Mucosa of rectum (tissue), 2 donors: Measurements from ENCODE around the gene GLYR1.

Experiments used
- H3K27ac ChIP-seq, 2 donors: one replicate each; pipeline ENCODE4 v1.7.0; 2013; ENCODE audit warnings: inconsistent platforms in 2 of 2, low read depth in 2 of 2, low read length in 2 of 2
- H3K27me3 ChIP-seq, 2 donors: one replicate each; pipeline ENCODE4 v1.7.0; 2013; ENCODE audit warnings: low read length in 2 of 2; ENCODE audit not compliant: control insufficient read depth in 2 of 2, insufficient read depth in 2 of 2
- H3K36me3 ChIP-seq, 2 donors: one replicate each; pipeline ENCODE4 v1.7.0; 2013; ENCODE audit warnings: low read length in 2 of 2; ENCODE audit not compliant: control insufficient read depth in 2 of 2, insufficient read depth in 2 of 2
- H3K4me1 ChIP-seq, 2 donors: one replicate each; pipeline ENCODE4 v1.7.0; 2013; ENCODE audit warnings: low read length in 2 of 2, mild to moderate bottlenecking in 1 of 2; ENCODE audit not compliant: control insufficient read depth in 2 of 2, insufficient read depth in 2 of 2
- H3K4me3 ChIP-seq, 2 donors: one replicate each; pipeline ENCODE4 v1.7.0; 2013; ENCODE audit warnings: low read length in 2 of 2
- H3K9ac ChIP-seq, 2 donors: one replicate each; pipeline ENCODE4 v1.7.0; 2013; ENCODE audit warnings: low read length in 2 of 2, low read depth in 1 of 2, mild to moderate bottlenecking in 1 of 2
- H3K9me3 ChIP-seq, 2 donors: one replicate each; pipeline ENCODE4 v1.7.0; 2013; ENCODE audit warnings: low read length in 2 of 2; ENCODE audit not compliant: control insufficient read depth in 2 of 2
- donor health status: healthy.
- donor health status: Normal muscosa, but diverticular disease.

GLYR1 gene

DNA sequence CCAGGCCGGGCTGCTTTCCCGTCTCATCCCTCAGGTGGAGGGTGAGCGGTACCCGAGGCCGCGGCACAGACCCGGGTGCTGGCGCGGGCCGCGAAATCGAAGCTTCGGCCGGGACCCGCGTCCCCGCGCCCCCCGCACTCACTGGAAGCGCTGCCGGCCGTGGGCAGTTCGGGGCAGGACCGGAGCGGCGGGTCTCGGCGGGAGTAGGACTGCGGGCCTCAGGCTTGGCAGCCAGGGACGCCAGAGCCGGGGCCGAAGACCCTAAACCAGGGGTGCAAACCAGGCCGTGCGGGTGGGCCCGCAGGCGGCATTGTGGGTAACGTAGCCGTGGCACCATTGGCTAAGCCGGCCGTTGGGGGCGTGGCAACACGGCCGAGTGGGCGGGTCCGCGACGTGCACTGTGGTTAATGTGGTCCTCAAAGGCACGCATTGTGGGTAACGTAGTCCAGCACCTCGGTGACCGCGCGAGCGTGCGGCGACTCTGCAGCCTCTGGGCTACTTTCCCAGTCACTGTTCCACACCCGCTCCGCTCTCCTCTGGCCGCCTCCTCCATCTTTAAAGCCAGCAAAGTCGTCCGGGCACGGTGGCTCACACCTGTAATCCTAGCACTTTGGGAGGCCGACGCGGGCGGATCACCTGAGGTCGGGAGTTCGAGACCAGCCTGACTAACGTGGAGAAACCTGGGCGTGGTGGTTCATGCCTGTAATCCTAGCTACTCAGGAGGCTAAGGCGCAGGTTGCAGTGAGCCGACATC is 80.0 kb downstream of the GLYR1 start, which contains the start of gene ZNF500:
TSS of gene ZNF500 (minus strand) at position 288 of the 754 bp plus-strand sequence. CDS start 1,184 bp downstream, outside the sequence.
- H3K27ac ChIP-seq: peak within 1 kb of the TSS; percentile 88 to 95
- no peaks in the 10 kb centered on the region for H3K27me3 ChIP-seq
- H3K4me1 ChIP-seq: peaks cover 20 to 24% of the 10 kb centered on the region in 2 donors
- H3K9me3 ChIP-seq: no peaks in the 10 kb centered on the region
- peak within 1 kb of the TSS; percentile 84 to 87 for H3K9ac ChIP-seq
- H3K4me3 ChIP-seq: peak within 1 kb of the TSS; percentile 73 to 96
- H3K36me3 ChIP-seq: peaks cover 11 to 22% of the 10 kb centered on the region in 2 donors

DNA sequence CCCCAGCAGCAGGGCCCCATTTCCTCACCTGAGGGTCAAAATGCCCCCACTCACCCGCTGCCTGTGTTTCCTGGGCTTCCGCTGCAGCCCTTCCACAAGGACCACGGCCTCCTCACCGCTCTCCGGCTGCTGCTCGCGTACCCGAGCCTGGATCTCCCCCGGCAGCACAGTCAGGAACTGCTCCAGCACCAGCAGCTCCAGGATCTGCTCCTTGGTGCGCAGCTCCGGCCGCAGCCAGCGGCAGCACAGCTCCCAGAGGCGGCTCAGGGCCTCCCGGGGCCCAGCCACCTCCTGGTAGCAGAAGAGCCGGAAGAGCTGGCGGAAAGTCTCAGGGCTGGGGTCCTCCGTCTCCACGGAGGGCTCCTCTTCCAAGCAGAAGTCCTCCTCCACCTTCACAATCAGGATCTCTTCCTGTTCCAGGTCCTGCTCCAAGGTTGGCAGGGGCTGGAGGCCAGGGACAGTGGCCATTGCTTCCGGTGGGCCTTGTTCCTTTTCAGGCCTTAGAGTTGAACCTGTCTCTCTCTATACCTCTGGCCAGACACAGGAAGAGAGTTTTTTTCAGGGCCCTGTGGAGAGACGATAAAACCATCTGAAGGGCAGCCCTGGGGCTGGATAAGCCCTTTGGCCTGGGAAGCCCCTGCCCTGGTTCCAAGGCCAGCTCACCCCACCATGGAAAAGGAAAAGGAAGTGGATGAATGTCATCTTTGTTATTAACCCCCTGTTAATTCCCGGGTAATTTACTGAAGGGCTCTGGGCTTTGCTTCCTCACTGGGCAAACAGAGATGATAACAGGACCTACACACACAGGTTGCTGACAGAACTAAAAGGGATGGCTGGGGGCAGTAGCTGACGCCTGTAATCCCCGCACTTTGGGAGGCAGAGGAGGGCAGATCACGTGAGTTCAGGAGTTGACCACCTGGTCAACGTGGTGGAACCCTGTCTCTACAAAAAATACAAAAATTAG is 81.3 kb downstream of the GLYR1 start:
- Histone ChIP-seq H3K9ac (peak overlapping the region; percentile 84 to 87), H3K27ac (no peak overlapping the region), H3K4me1 (peaks cover 20 to 24% of the 10 kb centered on the region in 2 donors), H3K27me3 (no peaks in the 10 kb centered on the region), H3K36me3 (peaks cover 12 to 28% of the 10 kb centered on the region in 2 donors), H3K4me3 (peak overlapping the region; percentile 73 to 96), H3K9me3 (no peaks in the 10 kb centered on the region)

DNA sequence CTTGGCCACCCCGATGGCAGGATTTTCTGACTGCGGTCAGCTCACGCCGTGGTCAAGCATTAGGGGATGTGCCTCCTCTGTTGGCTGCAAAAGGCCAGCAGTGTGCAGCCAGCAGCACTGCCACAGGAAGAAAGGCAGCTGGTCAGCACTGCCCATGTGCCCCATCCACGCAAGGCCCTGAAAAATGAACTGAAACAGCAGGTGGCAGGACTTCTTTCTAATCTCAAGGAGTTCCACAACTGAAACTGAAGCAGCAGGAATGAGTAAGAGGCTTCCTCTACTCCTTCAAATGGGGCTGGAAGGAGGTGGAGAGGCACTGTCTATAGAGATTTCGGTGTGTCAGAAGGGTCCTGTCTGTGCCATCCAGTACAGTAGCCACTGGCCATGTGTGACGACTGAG is 83.3 kb downstream of the GLYR1 start:
- H3K4me1 ChIP-seq: peaks cover 14 to 19% of the 10 kb centered on the region in 2 donors
- no peak overlapping the region for H3K27ac ChIP-seq
- no peaks in the 10 kb centered on the region for H3K9me3 ChIP-seq
- peaks cover 24 to 45% of the 10 kb centered on the region in 2 donors for H3K36me3 ChIP-seq
- H3K27me3 ChIP-seq: no peaks in the 10 kb centered on the region
- H3K4me3 ChIP-seq: no peak overlapping the region
- no peak overlapping the region for H3K9ac ChIP-seq

DNA sequence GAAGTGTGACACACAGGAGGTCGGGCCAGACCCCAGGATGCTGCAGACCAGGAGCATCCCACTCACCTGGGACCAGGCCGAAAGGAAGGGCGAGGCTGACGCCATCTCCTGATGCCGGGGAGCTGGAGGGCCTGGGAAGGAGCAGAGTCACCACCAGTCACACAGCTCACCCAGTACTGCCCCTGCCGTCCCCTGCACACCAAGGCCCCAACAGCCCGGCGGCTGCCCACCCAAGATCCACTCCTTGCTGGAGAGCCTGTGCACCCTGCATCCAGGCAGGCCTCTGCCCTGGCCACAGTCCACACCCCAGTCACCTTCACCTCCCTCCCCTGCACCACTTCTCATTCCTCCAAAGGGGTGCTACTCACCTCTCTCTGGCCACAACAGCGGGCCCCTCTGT is 84.9 kb downstream of the GLYR1 start:
- no peak overlapping the region for H3K4me3 ChIP-seq
- H3K27me3 ChIP-seq: no peaks in the 10 kb centered on the region
- H3K27ac ChIP-seq: no peak overlapping the region
- H3K9me3 ChIP-seq: no peaks in the 10 kb centered on the region
- H3K36me3 ChIP-seq: peaks cover 24 to 53% of the 10 kb centered on the region in 2 donors
- peaks cover 5 to 9% of the 10 kb centered on the region in 2 donors for H3K4me1 ChIP-seq
- no peak overlapping the region for H3K9ac ChIP-seq

DNA sequence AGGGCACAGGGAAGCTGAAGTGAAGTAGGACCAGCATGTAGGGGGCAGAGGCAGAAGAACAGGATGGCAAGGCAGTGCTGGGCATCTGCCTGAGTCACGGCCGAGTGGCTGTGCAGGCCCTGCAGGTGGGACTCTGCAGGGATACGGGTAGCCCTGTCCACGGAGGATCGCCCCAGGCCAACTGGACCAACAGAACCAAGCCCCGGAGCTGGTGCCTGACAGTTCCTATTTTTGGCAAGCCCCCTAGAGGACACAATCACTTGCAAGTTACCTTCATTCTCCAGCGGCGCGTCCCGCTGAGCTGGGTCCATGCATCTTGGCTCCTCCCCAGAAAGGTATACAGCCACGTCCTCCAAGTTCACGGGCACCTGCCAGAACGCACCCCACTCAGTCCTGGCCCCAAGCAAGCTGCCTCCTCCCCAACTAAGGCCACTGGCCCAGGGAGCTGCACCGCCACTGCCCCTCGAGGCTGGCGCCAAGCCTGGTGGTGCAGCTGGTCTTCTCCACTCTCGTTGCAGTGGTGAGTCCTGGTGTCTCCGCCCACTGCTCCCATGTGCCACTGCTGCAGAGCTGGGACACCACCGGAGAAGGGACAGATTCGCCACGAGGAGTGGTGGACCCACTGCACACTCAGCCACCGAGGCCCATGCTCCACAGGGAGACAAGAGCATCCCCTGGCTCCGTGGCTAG is 86.7 kb downstream of the GLYR1 start:
- no peak overlapping the region for H3K9ac ChIP-seq
- H3K27ac ChIP-seq: no peak overlapping the region
- H3K36me3 ChIP-seq: peaks cover 27 to 57% of the 10 kb centered on the region in 2 donors

DNA sequence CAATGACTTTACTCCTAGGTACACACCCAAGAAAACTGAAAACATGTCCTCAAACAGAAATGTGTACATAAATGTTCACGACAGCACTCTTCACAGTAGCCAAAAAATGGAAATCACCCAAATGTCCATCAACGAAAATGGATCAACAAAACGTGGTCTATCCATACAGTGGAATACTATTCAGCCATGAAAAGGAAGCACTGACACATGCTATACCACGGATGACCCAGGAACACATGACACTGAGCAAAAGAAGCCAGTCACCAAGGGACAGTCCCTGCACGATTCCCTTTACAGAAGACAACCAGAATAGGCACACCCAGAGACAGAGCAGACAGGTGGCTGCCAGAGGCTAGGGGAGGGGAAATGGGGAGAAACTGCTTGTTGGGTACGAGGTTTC is 91.4 kb downstream of the GLYR1 start:
- peaks cover 37 to 64% of the 10 kb centered on the region in 2 donors for H3K36me3 ChIP-seq
- no peak overlapping the region for H3K27ac ChIP-seq
- no peaks in the 10 kb centered on the region for H3K27me3 ChIP-seq
- H3K4me1 ChIP-seq: no peaks in the 10 kb centered on the region
- peaks cover 0 to 2% of the 10 kb centered on the region in 2 donors for H3K9me3 ChIP-seq
- H3K4me3 ChIP-seq: no peak overlapping the region
- H3K9ac ChIP-seq: no peak overlapping the region

More for the DNA sequence above, 86.7 kb downstream of the GLYR1 start:
- Histone ChIP-seq H3K9me3 (peaks cover 0 to 2% of the 10 kb centered on the region in 2 donors), H3K4me3 (no peak overlapping the region), H3K27me3 (no peaks in the 10 kb centered on the region), H3K4me1 (no peaks in the 10 kb centered on the region)

DNA sequence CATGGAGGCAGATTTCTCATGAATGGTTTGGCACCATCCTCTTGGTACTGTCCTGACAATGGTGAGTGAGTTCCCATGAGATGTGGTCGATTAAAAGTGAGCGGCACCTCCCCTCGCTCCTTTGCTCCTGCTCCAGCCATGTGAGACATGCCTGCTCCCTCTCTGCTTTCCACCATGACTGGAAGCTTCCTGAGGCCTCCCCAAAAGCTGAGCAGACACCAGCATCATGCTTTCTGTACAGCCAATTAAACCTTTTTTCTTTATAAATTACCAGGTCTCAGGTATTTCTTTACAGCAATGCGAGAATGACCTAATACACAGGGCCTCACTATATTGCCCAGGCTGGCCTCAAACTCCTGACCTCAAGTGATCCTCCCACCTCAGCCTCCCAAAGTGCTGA is 92.2 kb downstream of the GLYR1 start:
- Histone ChIP-seq H3K4me1 (no peaks in the 10 kb centered on the region), H3K4me3 (no peak overlapping the region), H3K36me3 (peaks cover 29 to 56% of the 10 kb centered on the region in 2 donors), H3K27me3 (no peaks in the 10 kb centered on the region), H3K9ac (no peak overlapping the region), H3K9me3 (peaks cover 0 to 2% of the 10 kb centered on the region in 2 donors), H3K27ac (no peak overlapping the region)

DNA sequence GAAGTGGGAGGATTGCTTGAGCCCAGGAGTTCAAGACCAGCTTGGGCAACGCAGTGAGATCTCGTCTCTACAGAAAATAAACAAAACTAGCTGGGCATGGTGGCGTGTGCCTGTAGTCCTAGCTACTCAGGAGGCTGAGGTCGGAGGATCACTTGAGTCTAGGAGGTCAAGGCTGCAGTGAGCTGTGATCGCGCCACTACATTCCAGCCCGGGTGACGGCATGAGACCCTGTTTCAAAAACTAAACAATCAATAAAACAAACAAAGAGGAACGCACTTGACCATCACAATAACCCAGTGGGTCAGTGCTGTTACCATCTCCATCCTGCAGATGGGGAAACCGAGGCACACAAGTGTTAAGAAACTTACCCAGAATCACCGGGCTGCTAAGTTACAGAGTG is 93.9 kb downstream of the GLYR1 start:
- no peak overlapping the region for H3K9ac ChIP-seq
- H3K36me3 ChIP-seq: peaks cover 26 to 43% of the 10 kb centered on the region in 2 donors
- no peak overlapping the region for H3K4me3 ChIP-seq
- H3K27ac ChIP-seq: no peak overlapping the region
- peaks cover 0 to 2% of the 10 kb centered on the region in 2 donors for H3K9me3 ChIP-seq
- no peaks in the 10 kb centered on the region for H3K27me3 ChIP-seq
- H3K4me1 ChIP-seq: no peaks in the 10 kb centered on the region
